Stimulated activated CD8-positive, alpha-beta memory T cell treated with anti-CD3 and anti-CD28 coated beads, Interleukin-2, amount 100 ng/mL, for 1 hour (primary cell): ENCODE measurements around the gene OPRM1.
"Not testable (repeated sequence)": the region's sequence is repeated elsewhere in the genome, so short reads cannot be mapped to it uniquely, and the experiment has no call there.

Experiments used
- DNase-seq, 2 donors: peaks; one replicate each; pipeline ENCODE4 v3.0.0-alpha.2; 2020; ENCODE audit warnings: low read depth in 2 of 2

OPRM1 gene

GRCh38 chr6:154140743-154141142 is 101.7 kb downstream of the OPRM1 start:
- DNase-seq: no peak

GRCh38 chr6:154143753-154144152 is 104.7 kb downstream of the OPRM1 start:
- no peak for DNase-seq

- DNase-seq: peak; percentile 29 to 37
Measured at GRCh38 chr6:154154389-154154967, 115.4 kb downstream of the OPRM1 start.

GRCh38 chr6:154156135-154156896 is 117.3 kb downstream of the OPRM1 start:
- DNase-seq: peak; percentile 15 to 30

GRCh38 chr6:154157082-154157481 is 118.0 kb downstream of the OPRM1 start:
- no peak for DNase-seq

- no peak for DNase-seq
Measured at GRCh38 chr6:154157706-154158105, 118.7 kb downstream of the OPRM1 start.

- no peak for DNase-seq
Measured at GRCh38 chr6:154159126-154159525, 120.1 kb downstream of the OPRM1 start.

- DNase-seq: no peak
Measured at GRCh38 chr6:154161689-154162088, 122.6 kb downstream of the OPRM1 start.

GRCh38 chr6:154164397-154164796 is 125.4 kb downstream of the OPRM1 start:
- no peak for DNase-seq

- no peak for DNase-seq
Measured at GRCh38 chr6:154165478-154165877, 126.4 kb downstream of the OPRM1 start.

- no peak for DNase-seq
Measured at GRCh38 chr6:154166140-154166539, 127.1 kb downstream of the OPRM1 start.

GRCh38 chr6:154167126-154167525 is 128.1 kb downstream of the OPRM1 start:
- no peak for DNase-seq

GRCh38 chr6:154169193-154169847 is 130.3 kb downstream of the OPRM1 start:
- no peak for DNase-seq

GRCh38 chr6:154170106-154170505 is 131.1 kb downstream of the OPRM1 start:
- no peak for DNase-seq

- not testable (repeated sequence) for DNase-seq
Measured at GRCh38 chr6:154172393-154172792, 133.4 kb downstream of the OPRM1 start.

GRCh38 chr6:154179434-154179833 is 140.4 kb downstream of the OPRM1 start:
- no peak for DNase-seq

- DNase-seq: no peak
Measured at GRCh38 chr6:154187203-154187602, 148.2 kb downstream of the OPRM1 start.

- DNase-seq: no peak
Measured at GRCh38 chr6:154187714-154188113, 148.7 kb downstream of the OPRM1 start.

- DNase-seq: no peak
Measured at GRCh38 chr6:154196333-154196885, 157.4 kb downstream of the OPRM1 start.

GRCh38 chr6:154197196-154197860 is 158.3 kb downstream of the OPRM1 start:
- no peak for DNase-seq

- not testable (repeated sequence) for DNase-seq
Measured at GRCh38 chr6:154201688-154202087, 162.6 kb downstream of the OPRM1 start.

- no peak for DNase-seq
Measured at GRCh38 chr6:154202339-154202738, 163.3 kb downstream of the OPRM1 start.
